Neural cell (in vitro differentiated cells): ENCODE measurements around the gene ZNF70. TPM values are rescaled to one million over a fixed set of nuclear protein-coding genes. Genes with fewer than 3 reads are reported as not detected.

Experiments used
- H2AFZ ChIP-seq: fragments of 200-600, 300-800 bp; sonication (generic), shearing (Covaris generic); 2 replicates; pipeline ENCODE4 v1.6.0; 2014; ENCODE audit warnings: low read depth, mild to moderate bottlenecking, antibody characterized with exemption, low read length, moderate library complexity
- H3F3A ChIP-seq: fragments of 200-600 bp; shearing (Covaris generic); 2 replicates; pipeline ENCODE4 v1.6.1; 2016; ENCODE audit warnings: mild to moderate bottlenecking, moderate library complexity, mixed read lengths, antibody characterized with exemption, low read length; ENCODE audit not compliant: insufficient read depth, poor library complexity, severe bottlenecking
- H3K27ac ChIP-seq: fragments of 200-600, 300-800 bp; sonication (generic), shearing (Covaris generic); 2 replicates; pipeline ENCODE4 v1.5.1; 2014; ENCODE audit warnings: mild to moderate bottlenecking, low read length, moderate library complexity
- H3K27me3 ChIP-seq: fragments of 300-800, 200-600 bp; sonication (generic), shearing (Covaris generic); 2 replicates; pipeline ENCODE4 v1.6.0; 2014; ENCODE audit warnings: mild to moderate bottlenecking, low read depth, low read length, moderate library complexity; ENCODE audit not compliant: insufficient read depth
- H3K36me3 ChIP-seq: fragments of 300-800, 200-600 bp; sonication (generic), shearing (Covaris generic); 2 replicates; pipeline ENCODE4 v1.5.1; 2014; ENCODE audit warnings: mild to moderate bottlenecking, antibody characterized with exemption, low read length, moderate library complexity; ENCODE audit not compliant: insufficient read depth
- H3K4me2 ChIP-seq: fragments of 300-800, 200-600 bp; sonication (generic), shearing (Covaris generic); 2 replicates; pipeline ENCODE4 v1.6.0; 2014; ENCODE audit warnings: mild to moderate bottlenecking, low read length
- H3K4me3 ChIP-seq: fragments of 300-800, 200-600 bp; sonication (generic), shearing (Covaris generic); 2 replicates; pipeline ENCODE4 v1.5.1; 2014; ENCODE audit warnings: mild to moderate bottlenecking, low read length, moderate library complexity
- H3K79me2 ChIP-seq: fragments of 200-600 bp; shearing (Covaris generic); replicated peaks from 2 replicates; pipeline ENCODE4 v1.6.0; 2014; ENCODE audit warnings: mild to moderate bottlenecking, low read length, moderate library complexity; ENCODE audit not compliant: insufficient read depth
- H3K9ac ChIP-seq: fragments of 300-800, 200-600 bp; sonication (generic), shearing (Covaris generic); 2 replicates; pipeline ENCODE4 v1.6.1; 2016; ENCODE audit warnings: mild to moderate bottlenecking, low read length, mixed read lengths
- H3K9me2 ChIP-seq: fragments of 200-600 bp; shearing (Covaris generic); 2 replicates; pipeline ENCODE4 v1.6.1; 2016; ENCODE audit warnings: mild to moderate bottlenecking, low read length, mixed read lengths; ENCODE audit not compliant: insufficient read depth
- H3K9me3 ChIP-seq: fragments of 200-600, 300-800 bp; sonication (generic), shearing (Covaris generic); 2 replicates; pipeline ENCODE4 v1.6.1; 2016; ENCODE audit warnings: mild to moderate bottlenecking, mixed run types, low read length, moderate library complexity, mixed read lengths
- H4K20me1 ChIP-seq: fragments of 200-600 bp; shearing (Covaris generic); 2 replicates; pipeline ENCODE4 v1.6.1; 2016; ENCODE audit warnings: mild to moderate bottlenecking, mixed run types; ENCODE audit not compliant: insufficient read depth
- CTCF ChIP-seq: fragments of 450-650 bp; IDR thresholded peaks from 2 replicates; pipeline ENCODE4 v1.5.1; 2014; ENCODE audit warnings: antibody characterized with exemption, mild to moderate bottlenecking, moderate library complexity; ENCODE audit not compliant: poor library complexity, severe bottlenecking
- EP300 ChIP-seq: fragments of 450-650 bp; conservative IDR thresholded peaks from 2 replicates; pipeline ENCODE4 v1.6.1; 2014; ENCODE audit warnings: antibody characterized with exemption, mild to moderate bottlenecking, moderate library complexity; ENCODE audit not compliant: poor library complexity, severe bottlenecking
- EZH2 ChIP-seq: fragments of 200-600, 300-800 bp; shearing (Covaris generic), sonication (generic); IDR thresholded peaks from 2 replicates; pipeline ENCODE4 v1.6.1; 2014; ENCODE audit warnings: antibody characterized with exemption, low read length, borderline replicate concordance, mild to moderate bottlenecking; ENCODE audit not compliant: insufficient read depth, poor library complexity, severe bottlenecking
- MXI1 ChIP-seq: fragments of 450-650 bp; conservative IDR thresholded peaks from 2 replicates; pipeline ENCODE4 v1.6.1; 2014; ENCODE audit warnings: antibody characterized with exemption, mild to moderate bottlenecking; ENCODE audit not compliant: poor library complexity, severe bottlenecking
- POLR2AphosphoS5 ChIP-seq: IDR thresholded peaks from 2 replicates; pipeline ENCODE4 v1.6.1; 2012
- RAD21 ChIP-seq: fragments of 450-650 bp; conservative IDR thresholded peaks from 2 replicates; pipeline ENCODE4 v1.6.1; 2014; ENCODE audit warnings: antibody characterized with exemption, mild to moderate bottlenecking, moderate library complexity
- REST ChIP-seq: IDR thresholded peaks from 2 replicates; pipeline ENCODE4 v1.6.1; 2012; ENCODE audit warnings: borderline replicate concordance
- SMC3 ChIP-seq: fragments of 450-650 bp; conservative IDR thresholded peaks from 2 replicates; pipeline ENCODE4 v1.6.1; 2014; ENCODE audit warnings: antibody characterized with exemption, mild to moderate bottlenecking, moderate library complexity; ENCODE audit not compliant: poor library complexity
- TAF1 ChIP-seq: IDR thresholded peaks from 2 replicates; pipeline ENCODE4 v1.6.1; 2012; ENCODE audit warnings: low read depth
- polyA plus RNA-seq: library from polyadenylated mRNA; depleted of rRNA; stranded (reverse); fragments of >200 nt; gene quantifications from 2 replicates; pipeline ENCODE4 v1.2.3, GENCODE V29; 2014

Gene ZNF70
- polyA plus RNA-seq, 1 donor from 2014 or later, result 1.3 TPM

- Histone ChIP-seq H3K27ac (no peak overlapping the region), H3F3A (no peaks in the 10 kb centered on the region), H3K9me3 (no peaks in the 10 kb centered on the region), H2AFZ (no peak overlapping the region), H3K36me3 (no peaks in the 10 kb centered on the region), H3K9ac (no peak overlapping the region), H3K79me2 (no peaks in the 10 kb centered on the region), H3K9me2 (no peaks in the 10 kb centered on the region), H4K20me1 (no peaks in the 10 kb centered on the region), H3K4me3 (no peak overlapping the region), H3K27me3 (no peaks in the 10 kb centered on the region), H3K4me2 (no peak overlapping the region)
- TF ChIP-seq EZH2 (no peak), EP300 (no peak), CTCF (no peak)
Observed at GRCh38 chr22:23781065-23781464, 30.2 kb upstream of the ZNF70 start.

GRCh38 chr22:23780146-23780748, 29.3 kb upstream of the ZNF70 start:
- Histone ChIP-seq H3F3A (no peaks in the 10 kb centered on the region), H3K27ac (no peak overlapping the region), H3K9me3 (no peaks in the 10 kb centered on the region), H3K4me2 (no peak overlapping the region), H4K20me1 (no peaks in the 10 kb centered on the region), H3K79me2 (no peaks in the 10 kb centered on the region), H3K9ac (no peak overlapping the region), H3K36me3 (no peaks in the 10 kb centered on the region), H3K9me2 (no peaks in the 10 kb centered on the region), H3K4me3 (no peak overlapping the region), H2AFZ (no peak overlapping the region), H3K27me3 (no peaks in the 10 kb centered on the region)
- TF ChIP-seq CTCF (no peak), POLR2AphosphoS5 (no peak), EZH2 (no peak), MXI1 (no peak), REST (no peak), RAD21 (no peak), TAF1 (no peak), SMC3 (no peak), EP300 (no peak)
